SH-SY5Y (cell line): ENCODE data around the gene LHX4.

Experiments used
- GATA2 ChIP-seq: IDR thresholded peaks from 2 replicates; pipeline ENCODE4 v1.6.1; 2011; ENCODE audit warnings: mild to moderate bottlenecking, low read depth, low read length
- GATA3 ChIP-seq: IDR thresholded peaks from 2 replicates; pipeline ENCODE4 v1.6.1; 2011; ENCODE audit warnings: low read depth, mild to moderate bottlenecking, low read length, moderate library complexity

LHX4 gene

GRCh38 chr1:180239145-180240096 lies 9.4 kb downstream of the LHX4 start:
- TF ChIP-seq GATA2 (no peak), GATA3 (no peak)

GRCh38 chr1:180241716-180242544 lies 11.9 kb downstream of the LHX4 start:
- TF ChIP-seq GATA2, result no peak
- TF ChIP-seq GATA3, result no peak

GRCh38 chr1:180243517-180244221 lies 13.6 kb downstream of the LHX4 start:
- TF ChIP-seq GATA2 (no peak), GATA3 (no peak)

GRCh38 chr1:180244840-180245239 lies 14.8 kb downstream of the LHX4 start:
- TF ChIP-seq GATA3, result no peak
- TF ChIP-seq GATA2, result no peak

GRCh38 chr1:180246579-180246978 lies 16.5 kb downstream of the LHX4 start:
- no peak for TF ChIP-seq GATA2
- TF ChIP-seq GATA3, result no peak

GRCh38 chr1:180247061-180247460 lies 17.0 kb downstream of the LHX4 start:
- TF ChIP-seq GATA3, result no peak
- TF ChIP-seq GATA2, result no peak

GRCh38 chr1:180247580-180247979 lies 17.5 kb downstream of the LHX4 start:
- TF ChIP-seq GATA3, result no peak
- no peak for TF ChIP-seq GATA2

- TF ChIP-seq GATA3 (no peak), GATA2 (no peak)
Measured at GRCh38 chr1:180248176-180248575, 18.1 kb downstream of the LHX4 start.

- TF ChIP-seq GATA2 (no peak), GATA3 (no peak)
Measured at GRCh38 chr1:180248731-180249681, 18.9 kb downstream of the LHX4 start.

- TF ChIP-seq GATA3 (no peak), GATA2 (no peak)
Measured at GRCh38 chr1:180249725-180250498, 19.8 kb downstream of the LHX4 start.

GRCh38 chr1:180250499-180250770 lies 20.4 kb downstream of the LHX4 start:
- TF ChIP-seq GATA3 (no peak), GATA2 (no peak)

GRCh38 chr1:180250883-180251509 lies 20.9 kb downstream of the LHX4 start:
- TF ChIP-seq GATA2 (no peak), GATA3 (no peak)
